Measurements from ENCODE around the gene PZP.
"Not testable (repeated sequence)": the region's sequence is repeated elsewhere in the genome, so short reads cannot be mapped to it uniquely, and the experiment has no call there.

PZP gene

DNA sequence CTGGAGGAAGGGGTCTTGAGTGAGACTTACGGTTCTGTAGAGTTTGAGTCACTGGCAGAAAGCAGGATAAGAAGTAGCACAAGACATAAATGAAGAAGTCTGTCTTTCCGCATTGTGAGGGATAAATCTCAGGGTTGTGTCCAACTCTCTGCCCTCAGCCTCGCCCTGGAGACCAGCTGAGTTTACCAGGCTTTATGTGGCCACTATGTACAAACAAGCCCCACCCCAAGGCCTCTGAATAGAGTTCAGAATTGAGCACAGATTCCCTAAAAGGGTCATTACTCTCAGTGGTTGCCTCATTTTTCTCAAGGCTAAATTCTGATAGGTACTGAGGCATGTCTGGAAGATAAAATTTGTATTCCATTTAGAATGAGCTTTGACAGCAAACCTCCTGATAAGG, at the start of gene PZP:
TSS of gene PZP (minus strand) at position 167 of the 400 bp plus-strand sequence. CDS start at position 113, 54 bp downstream.
- DNase-seq (ENCODE audit: low spot score): no peak

- no peak for DNase-seq (ENCODE audit: low spot score)
These were observed 48.7 kb upstream of the PZP start for GRCh38 chr12:9256758-9257405.

DNA sequence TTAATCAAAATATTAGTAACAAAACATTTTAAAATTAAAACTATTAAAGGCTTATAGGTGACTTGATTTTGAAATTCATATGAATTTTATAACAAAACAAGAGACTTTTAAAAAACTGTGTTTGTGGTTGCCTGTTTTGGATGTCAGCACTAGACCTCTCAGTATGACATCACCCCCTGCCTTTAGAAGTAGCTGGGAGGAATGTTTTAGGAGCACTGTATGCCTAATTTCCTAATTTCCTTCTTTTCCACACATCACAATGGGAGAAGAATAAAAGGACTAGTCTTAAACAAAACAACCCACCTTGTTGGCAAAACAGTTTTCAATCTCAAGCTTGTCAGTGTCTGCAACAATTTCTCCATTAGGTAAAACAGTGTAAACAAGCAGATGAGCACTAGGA, 48.1 kb upstream of the PZP start:
- DNase-seq (ENCODE audit: low spot score): no peak

GRCh38 chr12:9255837-9256236, 47.6 kb upstream of the PZP start:
- DNase-seq (ENCODE audit: low spot score): no peak

GRCh38 chr12:9253464-9253863, 45.3 kb upstream of the PZP start:
- DNase-seq (ENCODE audit: low spot score): no peak

DNA sequence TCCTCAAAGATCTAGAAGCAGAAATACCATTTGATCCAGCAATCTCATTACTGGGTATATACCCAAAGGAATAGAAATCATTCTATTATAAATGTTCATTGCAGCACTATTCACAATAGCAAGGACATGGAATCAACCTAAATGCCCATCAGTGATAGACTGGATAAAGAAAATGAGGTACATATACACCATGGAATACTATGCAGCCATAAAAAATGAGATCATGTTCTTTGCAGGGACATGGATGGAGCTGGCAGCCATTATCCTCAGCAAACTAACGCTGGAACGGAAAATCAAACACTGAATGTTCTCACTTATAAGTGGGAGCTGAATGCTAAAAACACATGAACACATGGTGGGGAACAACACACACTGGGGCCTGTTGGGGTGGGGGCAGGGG, 44.6 kb upstream of the PZP start:
- not testable (repeated sequence) for DNase-seq (ENCODE audit: low spot score)

DNA sequence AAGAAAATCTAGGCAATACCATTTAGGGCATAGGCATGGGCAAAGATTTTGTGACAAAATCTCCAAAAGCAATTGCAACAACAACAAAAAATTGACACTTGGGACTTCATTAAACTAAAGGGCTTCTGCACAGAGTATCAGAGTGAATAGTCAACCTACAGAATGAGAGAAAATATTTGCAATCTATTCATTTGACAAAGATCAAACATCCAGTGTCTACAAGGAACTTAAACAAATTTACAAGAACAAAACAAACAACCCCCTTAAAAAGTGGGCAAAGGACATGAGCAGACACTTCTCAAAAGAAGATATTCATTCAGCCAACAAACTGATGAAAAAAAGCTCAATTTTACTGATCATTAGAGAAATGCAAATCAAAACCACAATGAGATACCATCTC, 44.1 kb upstream of the PZP start:
- DNase-seq (ENCODE audit: low spot score): no peak

- DNase-seq (ENCODE audit: low spot score): no peak
These were observed 40.2 kb upstream of the PZP start for GRCh38 chr12:9248435-9248834.

DNA sequence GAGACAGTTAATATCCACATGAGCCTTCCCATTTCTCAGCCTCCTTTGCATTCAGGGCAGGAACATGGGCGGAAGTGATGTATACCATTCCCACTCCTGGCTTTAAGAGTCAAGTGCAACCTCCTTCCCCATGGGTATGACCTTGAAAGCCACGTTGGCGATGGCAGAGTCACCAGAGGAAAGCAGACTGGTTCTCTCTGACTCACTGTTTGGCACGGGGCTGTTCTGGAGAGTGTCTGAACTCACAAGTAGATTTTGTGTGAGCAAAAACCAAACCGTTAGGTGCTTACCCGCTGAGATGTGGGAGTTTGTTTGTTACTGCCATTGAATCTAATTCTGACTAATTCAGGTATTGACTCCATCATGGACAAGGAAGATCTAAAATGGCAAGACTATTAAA, 36.7 kb upstream of the PZP start:
- DNase-seq (ENCODE audit: low spot score): no peak

DNA sequence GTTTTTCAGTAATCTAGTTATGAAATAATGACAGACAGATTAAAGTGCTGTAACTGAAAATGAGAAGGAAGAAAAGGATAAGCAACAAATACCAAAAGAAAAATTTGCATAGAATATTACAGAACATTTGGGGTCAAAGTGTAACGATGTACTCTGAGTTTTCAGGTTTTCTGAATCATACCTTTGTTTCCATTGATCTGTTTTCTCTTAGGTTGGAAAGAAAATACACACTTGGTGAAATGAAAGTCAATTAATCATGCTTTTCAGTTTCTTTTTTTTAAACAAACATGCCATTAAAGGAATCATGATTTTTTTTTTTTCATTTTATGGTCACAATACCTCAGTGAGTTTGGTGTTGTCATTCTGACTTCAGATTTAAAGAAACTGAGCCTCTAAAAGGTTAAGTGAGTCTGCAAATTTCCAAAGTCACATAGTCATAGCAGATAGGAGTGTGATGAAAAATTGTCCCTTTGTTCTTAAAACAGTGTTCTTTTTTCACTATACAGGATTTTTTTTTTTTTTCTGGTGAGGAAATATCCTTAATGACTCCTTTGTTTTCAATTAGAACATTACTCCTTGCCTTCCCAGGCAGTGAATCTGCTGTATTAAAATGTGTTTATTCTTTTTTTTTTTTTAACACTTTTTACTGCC, 35.9 kb upstream of the PZP start:
- no peak for DNase-seq (ENCODE audit: low spot score)

- DNase-seq (ENCODE audit: low spot score): no peak
These were observed 33.1 kb upstream of the PZP start for GRCh38 chr12:9241301-9241700.

DNA sequence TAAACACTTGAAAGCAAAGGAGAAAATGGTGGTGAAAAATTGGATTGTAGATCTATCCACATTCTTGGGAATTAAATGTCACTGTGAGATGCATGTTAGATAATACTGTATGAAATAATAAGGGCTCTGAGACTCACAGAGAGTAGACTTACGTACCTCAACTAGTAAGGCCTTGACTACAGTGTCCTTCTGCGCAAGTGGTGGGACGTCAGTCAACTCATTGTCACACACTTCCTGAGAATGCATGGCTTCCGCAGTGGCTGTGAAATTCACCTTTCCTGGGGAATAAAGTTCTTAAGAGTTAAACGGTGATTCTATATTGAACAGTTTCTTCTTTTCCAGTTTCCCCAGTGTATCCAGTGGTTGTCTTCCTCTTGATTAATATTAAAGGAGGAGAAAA, 32.6 kb upstream of the PZP start:
- DNase-seq (ENCODE audit: low spot score): no peak

DNA sequence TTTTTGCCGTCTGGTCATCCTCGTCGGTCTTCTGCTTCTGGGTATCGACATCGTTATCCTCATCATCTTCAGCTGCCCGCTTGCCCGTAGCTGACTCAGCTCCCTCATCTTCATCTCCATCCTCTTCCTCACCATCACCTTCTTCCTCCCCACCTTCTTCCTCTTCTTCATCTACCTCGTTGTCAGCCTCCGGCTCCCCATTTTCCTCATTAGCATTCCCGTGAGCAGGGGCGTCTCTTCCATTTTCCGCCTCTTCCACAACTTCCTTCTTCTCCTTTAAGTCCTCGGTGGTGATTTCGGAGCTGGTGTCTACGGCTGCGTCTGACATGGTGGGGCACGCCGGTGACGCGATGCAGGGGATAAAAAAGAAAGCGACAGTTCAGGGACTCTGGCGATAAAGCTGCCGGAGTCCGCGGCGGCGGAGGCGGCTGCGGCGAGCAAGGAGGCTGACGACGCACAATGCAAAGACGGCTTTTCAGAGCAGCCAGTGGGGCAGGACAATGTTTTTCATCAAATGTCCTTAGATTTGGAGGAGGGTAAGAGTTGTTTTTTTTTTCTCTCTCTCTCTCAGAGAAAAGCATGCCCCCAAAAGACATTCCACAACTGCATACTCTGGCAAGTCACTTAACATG, 31.9 kb upstream of the PZP start:
- DNase-seq (ENCODE audit: low spot score): not testable (repeated sequence)

DNA sequence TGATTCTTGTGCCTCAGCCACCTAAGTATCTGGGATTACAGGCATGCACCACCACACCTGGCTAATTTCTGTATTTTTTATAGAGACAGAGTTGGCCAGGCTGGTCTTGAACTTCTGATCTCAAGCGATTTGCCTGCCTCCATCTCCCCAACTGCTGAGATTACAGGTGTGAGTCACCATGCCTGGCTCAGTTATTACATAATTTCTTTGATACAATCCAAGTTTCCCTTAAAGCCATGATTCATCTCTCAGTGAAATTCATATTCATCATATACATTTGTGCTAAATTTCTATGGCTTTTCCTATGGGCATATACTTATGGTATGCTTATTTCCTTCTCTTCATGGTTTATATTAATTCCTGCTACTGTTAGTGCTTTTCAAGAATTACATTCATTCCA, 29.1 kb upstream of the PZP start:
- DNase-seq (ENCODE audit: low spot score): no peak

- DNase-seq (ENCODE audit: low spot score): no peak
These were observed 27.3 kb upstream of the PZP start for GRCh38 chr12:9235519-9235918.

DNA sequence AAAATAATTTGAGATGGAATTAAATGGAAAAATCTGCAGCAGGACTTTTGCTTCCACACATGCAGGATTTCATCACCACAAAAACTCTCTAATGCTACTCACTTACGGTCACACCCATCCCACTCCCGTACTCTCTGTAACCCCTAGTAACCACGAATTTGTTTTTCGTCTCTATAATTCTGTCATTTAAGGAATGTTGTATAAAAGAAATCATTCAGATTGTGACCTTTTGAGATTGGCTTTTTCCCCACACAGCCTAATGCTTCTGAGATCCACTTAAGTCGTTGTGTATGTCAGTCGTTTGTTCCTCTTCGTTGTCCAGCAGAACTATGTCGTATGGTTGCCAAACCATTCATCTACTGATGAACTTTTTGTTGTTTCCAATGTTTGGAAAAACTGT, 19.8 kb upstream of the PZP start:
- no peak for DNase-seq (ENCODE audit: low spot score)

GRCh38 chr12:9223830-9224229, 15.6 kb upstream of the PZP start:
- DNase-seq (ENCODE audit: low spot score): no peak

DNA sequence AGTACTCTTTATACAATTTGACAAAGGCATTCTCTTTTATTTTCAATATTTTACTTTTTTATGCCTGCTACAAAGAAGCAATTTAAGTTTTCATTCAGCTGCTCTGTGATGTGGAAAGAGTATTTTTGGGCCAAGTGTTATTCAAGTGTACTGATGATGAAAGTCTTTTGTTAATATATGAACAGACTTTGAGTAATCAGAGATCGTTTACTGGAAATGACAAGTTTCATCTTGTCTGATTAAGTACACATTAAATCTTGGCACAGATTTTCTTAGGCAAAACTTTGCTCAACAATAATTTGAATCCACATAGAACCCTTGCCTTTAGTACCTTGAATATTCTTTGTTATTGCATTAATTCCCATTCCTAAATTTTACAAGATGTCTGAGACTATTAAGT, 13.3 kb upstream of the PZP start:
- DNase-seq (ENCODE audit: low spot score): no peak

DNA sequence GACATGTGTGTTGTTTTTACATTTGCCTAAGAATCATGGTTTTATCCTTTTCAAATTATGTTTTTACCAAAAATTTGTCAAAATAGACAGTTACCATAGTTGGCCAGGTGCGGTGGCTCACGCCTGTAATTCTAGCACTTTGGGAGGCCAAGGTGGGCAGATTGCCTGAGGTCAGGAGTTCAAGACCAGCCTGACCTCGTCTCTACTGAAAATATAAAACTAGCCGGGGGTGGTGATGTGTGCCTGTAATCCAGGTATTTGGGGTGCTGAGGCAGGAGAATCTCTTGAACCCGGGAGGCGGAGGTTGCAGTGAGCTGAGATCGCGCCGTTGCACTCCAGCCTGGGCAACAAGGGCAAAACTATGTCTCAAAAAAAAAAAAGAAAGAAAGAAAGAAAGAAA, 12.8 kb upstream of the PZP start:
- DNase-seq (ENCODE audit: low spot score): not testable (repeated sequence)

DNA sequence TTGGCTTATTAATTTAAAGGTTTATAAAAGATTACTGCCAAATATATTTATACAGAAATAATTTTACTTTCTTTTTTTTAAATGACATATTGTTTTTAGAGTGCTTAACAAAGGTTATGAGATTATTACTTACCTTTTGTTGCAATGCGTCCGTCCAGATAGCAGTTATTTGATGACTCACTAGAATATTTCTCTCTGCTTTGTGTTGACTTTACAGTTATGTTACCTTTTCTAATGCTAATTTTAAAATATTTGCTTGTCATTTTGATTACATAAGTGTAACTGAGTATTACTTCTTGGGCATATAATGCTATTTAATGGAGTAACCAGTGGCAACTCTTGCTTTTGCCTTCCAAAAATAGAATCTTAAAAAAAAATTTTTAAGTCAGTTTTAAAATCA, 6.3 kb upstream of the PZP start:
- DNase-seq (ENCODE audit: low spot score): no peak

GRCh38 chr12:9211687-9212086, 3.5 kb upstream of the PZP start:
- DNase-seq (ENCODE audit: low spot score): no peak

- no peak for DNase-seq (ENCODE audit: low spot score)
These were observed 3.8 kb downstream of the PZP start for GRCh38 chr12:9204380-9204779.

- DNase-seq (ENCODE audit: low spot score): no peak
These were observed 10.2 kb downstream of the PZP start for GRCh38 chr12:9198012-9198411.

DNA sequence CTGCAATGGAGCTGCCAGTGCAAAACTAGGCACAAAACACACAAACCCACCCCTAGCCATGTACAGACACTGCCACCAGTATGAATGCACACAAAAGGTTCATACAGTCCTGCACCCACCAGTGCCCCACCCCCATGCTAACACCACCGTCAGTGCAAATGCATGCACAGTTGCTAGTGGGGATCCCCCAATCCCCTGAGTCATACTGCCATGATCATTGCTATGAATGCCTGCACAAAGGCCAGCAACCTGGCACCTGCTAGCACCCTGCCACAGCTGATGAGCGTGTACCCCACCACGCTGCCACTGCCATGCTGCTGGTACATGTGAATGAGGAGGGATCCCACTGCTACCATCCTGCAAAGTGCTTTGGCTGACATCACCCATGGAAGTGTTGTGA, 23.9 kb downstream of the PZP start:
- DNase-seq (ENCODE audit: low spot score): no peak

All from AG08396 (cell line).